ENCODE measurements around the gene AGA. TPM values are rescaled to one million over a fixed set of nuclear protein-coding genes. Genes with fewer than 3 reads are reported as not detected.
A peak's percentile ranks its signal among the peaks of the same experiment; 100 is the strongest.

Gene AGA
- total and polyA plus RNA-seq, 8 donors: 24.3 to 33.2 (median 28.6) TPM

GRCh38 chr4:177464026-177464425 lies 21.8 kb upstream of the AGA start:
- H3K36me3 ChIP-seq: no peaks in the 10 kb centered on the region
- DNase-seq (no peak), ATAC-seq (no peak)
- H3K27me3 ChIP-seq: no peaks in the 10 kb centered on the region
- no peak overlapping the region for H3K4me3 ChIP-seq
- no peaks in the 10 kb centered on the region for H3K4me1 ChIP-seq
- intact Hi-C loops (cut with DNase I): no loop called here
- H3K27ac ChIP-seq: no peak overlapping the region
- no peak for TF ChIP-seq CTCF (IDR thresholded peaks at IDR 0.05)
- no peaks in the 10 kb centered on the region for H3K9me3 ChIP-seq

GRCh38 chr4:177461606-177462005 lies 19.4 kb upstream of the AGA start:
- DNase-seq: no peak
- no peak overlapping the region for H3K27ac ChIP-seq
- intact Hi-C loops (cut with DNase I): no loop called here

GRCh38 chr4:177460460-177460859 lies 18.2 kb upstream of the AGA start:
- Histone ChIP-seq H3K4me3 (no peak overlapping the region), H3K36me3 (no peaks in the 10 kb centered on the region), H3K9me3 (no peaks in the 10 kb centered on the region), H3K27me3 (no peaks in the 10 kb centered on the region), H3K4me1 (no peaks in the 10 kb centered on the region), H3K27ac (no peak overlapping the region)
- no peak for DNase-seq
- intact Hi-C loops (cut with DNase I): no loop called here
- no peak for ATAC-seq
- no peak for TF ChIP-seq CTCF (IDR thresholded peaks at IDR 0.05)

More at GRCh38 chr4:177461606-177462005, 19.4 kb upstream of the AGA start:
- TF ChIP-seq CTCF (IDR thresholded peaks at IDR 0.05): no peak
- H3K4me3 ChIP-seq: no peak overlapping the region
- ATAC-seq: no peak
- no peaks in the 10 kb centered on the region for H3K36me3 ChIP-seq
- H3K27me3 ChIP-seq: no peaks in the 10 kb centered on the region
- no peaks in the 10 kb centered on the region for H3K9me3 ChIP-seq
- H3K4me1 ChIP-seq: no peaks in the 10 kb centered on the region

GRCh38 chr4:177455561-177455970 lies 13.3 kb upstream of the AGA start:
- intact Hi-C loops (cut with DNase I): no loop called here
- H3K27ac ChIP-seq: no peak overlapping the region
- H3K9me3 ChIP-seq: no peaks in the 10 kb centered on the region
- no peak overlapping the region for H3K4me3 ChIP-seq
- DNase-seq (peak in 1 of 4 donors; percentile 11), ATAC-seq (no peak)
- H3K27me3 ChIP-seq: no peaks in the 10 kb centered on the region
- no peaks in the 10 kb centered on the region for H3K4me1 ChIP-seq
- TF ChIP-seq CTCF (IDR thresholded peaks at IDR 0.05): no peak
- no peaks in the 10 kb centered on the region for H3K36me3 ChIP-seq

- Histone ChIP-seq H3K27ac (no peak overlapping the region), H3K9me3 (no peaks in the 10 kb centered on the region), H3K27me3 (no peaks in the 10 kb centered on the region), H3K4me1 (no peaks in the 10 kb centered on the region), H3K4me3 (no peak overlapping the region), H3K36me3 (no peaks in the 10 kb centered on the region)
- no peak for ATAC-seq
- intact Hi-C loops (cut with DNase I): no loop called here
- no peak for DNase-seq
- no peak for TF ChIP-seq CTCF (IDR thresholded peaks at IDR 0.05)
Observed at GRCh38 chr4:177453116-177453515, 10.9 kb upstream of the AGA start.

All from left lung (tissue), 10 donors.